ENCODE results near the gene PLB1.

Gene PLB1

DNA sequence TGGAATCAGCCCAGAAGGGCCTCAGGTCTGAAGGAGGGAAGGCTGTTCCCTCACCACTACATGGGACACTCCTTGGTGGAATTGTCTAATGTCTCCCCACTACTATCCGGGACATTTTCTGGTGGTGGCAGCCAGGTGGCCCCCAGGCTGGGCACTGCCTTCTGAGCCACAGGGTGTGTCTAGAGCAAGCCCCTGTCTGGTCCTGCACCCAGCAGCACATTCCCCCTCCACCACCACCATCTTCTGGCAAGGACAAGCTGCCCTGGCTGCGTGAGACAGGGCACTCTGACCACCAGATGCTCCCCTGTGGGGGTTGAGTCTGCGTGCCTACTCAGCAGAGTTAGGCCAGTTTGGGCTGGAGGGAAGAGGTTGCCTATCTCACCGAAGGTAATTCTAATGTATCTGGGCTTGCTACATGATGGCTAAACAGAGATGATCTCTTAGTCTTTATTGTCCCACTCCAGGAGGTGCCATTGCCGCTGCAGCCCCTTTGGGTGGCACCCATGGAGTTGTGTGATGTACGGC is 106.3 kb downstream of the PLB1 start:
- FAIRE-seq (no peak), DNase-seq (ENCODE audit: insufficient read length) (no peak)
- no peak for TF ChIP-seq TAF1 (IDR thresholded peaks at IDR 0.05; ENCODE audit: borderline replicate concordance, low read depth, low read length)
- TF ChIP-seq POLR2AphosphoS5 (IDR thresholded peaks at IDR 0.05; ENCODE audit: low read depth, low read length), result no peak
- no peak for TF ChIP-seq POLR2A (IDR thresholded peaks at IDR 0.05; ENCODE audit: low read depth, low read length)

DNA sequence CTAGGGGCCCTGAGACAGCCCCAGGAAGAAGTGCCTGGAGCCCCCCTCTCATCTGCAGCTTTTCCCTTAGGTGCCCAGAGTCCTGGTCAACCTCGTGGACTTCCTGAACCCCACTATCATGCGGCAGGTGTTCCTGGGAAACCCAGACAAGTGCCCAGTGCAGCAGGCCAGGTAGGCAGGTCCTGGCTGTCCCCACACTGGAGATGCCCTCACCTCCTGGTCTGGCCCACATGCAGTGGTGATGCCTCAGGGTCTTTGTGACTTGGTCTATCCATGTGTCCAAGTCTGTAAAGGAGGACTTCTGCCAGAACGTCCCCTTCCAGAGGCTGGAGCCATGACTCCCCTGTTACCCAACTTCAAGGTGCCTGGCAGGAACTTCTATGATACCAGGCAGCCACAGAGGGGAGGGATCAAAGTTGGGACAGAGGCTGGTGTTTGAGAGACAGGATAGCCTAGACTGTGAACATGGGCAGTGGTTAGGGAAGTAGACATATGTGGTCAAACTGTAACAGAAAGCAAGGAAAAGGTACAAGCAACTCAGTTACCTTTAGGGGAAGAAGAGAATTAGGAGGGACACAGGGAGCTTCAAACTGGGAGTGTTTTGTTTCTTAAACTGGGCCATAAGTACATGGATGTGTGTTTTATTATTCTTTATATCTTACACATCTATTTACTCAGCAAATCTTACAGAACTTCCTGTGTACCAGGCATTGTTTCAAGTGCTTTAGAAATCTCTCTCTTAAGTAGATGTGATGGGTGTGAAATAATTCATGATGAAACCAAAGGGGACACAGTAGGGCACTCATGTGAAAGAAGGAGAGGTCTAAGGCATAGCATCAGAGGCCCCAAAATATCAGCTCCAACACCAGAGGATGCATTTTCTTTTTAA is 107.1 kb downstream of the PLB1 start:
- DNase-seq (ENCODE audit: insufficient read length), result no peak
- FAIRE-seq, result no peak
- TF ChIP-seq TAF1 (IDR thresholded peaks at IDR 0.05; ENCODE audit: borderline replicate concordance, low read depth, low read length) (no peak), POLR2A (IDR thresholded peaks at IDR 0.05; ENCODE audit: low read depth, low read length) (no peak), POLR2AphosphoS5 (IDR thresholded peaks at IDR 0.05; ENCODE audit: low read depth, low read length) (no peak)

DNA sequence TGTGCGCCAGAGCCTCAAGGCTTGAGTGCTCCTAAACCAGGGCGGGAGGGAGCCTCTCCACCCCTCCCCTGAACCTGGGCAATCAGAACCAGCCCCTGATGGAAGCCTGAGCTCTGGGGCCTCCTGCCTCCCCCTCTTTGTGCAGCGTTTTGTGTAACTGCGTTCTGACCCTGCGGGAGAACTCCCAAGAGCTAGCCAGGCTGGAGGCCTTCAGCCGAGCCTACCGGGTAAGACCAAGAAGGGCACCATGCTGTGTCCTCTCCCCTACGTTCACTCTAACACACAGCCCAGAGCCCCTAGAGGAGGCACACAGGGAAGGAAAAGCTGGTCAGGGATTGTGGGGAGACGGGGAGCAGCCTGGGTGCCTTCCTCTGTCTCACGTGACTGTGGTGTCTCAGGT is 108.0 kb downstream of the PLB1 start:
- FAIRE-seq (no peak), DNase-seq (ENCODE audit: insufficient read length) (no peak)
- no peak for TF ChIP-seq TAF1 (IDR thresholded peaks at IDR 0.05; ENCODE audit: borderline replicate concordance, low read depth, low read length)
- TF ChIP-seq POLR2AphosphoS5 (IDR thresholded peaks at IDR 0.05; ENCODE audit: low read depth, low read length), result no peak
- TF ChIP-seq POLR2A (IDR thresholded peaks at IDR 0.05; ENCODE audit: low read depth, low read length), result no peak

DNA sequence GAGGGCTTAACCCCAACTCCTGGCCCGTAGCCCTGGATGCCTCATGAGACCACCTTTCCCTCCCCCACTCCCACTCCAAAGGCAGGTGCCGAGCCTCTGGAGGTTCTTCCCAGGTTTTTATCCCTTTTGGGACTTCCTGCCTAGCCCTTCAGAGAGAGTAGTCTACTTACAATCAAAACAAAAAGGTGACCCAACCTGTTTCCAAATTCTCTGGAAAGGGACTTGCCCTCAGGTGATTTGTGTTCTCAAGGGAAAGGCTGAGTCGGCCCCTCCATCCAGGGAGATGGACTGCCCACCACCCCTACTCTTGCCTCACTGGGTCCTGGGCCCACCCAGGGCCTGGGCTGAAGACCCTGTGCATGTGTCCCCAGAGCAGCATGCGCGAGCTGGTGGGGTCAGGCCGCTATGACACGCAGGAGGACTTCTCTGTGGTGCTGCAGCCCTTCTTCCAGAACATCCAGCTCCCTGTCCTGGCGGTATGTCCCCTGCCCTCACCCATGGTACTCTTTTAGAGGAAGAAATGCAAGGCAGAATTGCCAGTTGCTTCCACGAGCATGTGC is 108.5 kb downstream of the PLB1 start:
- DNase-seq (ENCODE audit: insufficient read length) (no peak), FAIRE-seq (no peak)
- TF ChIP-seq POLR2A (IDR thresholded peaks at IDR 0.05; ENCODE audit: low read depth, low read length) (no peak), POLR2AphosphoS5 (IDR thresholded peaks at IDR 0.05; ENCODE audit: low read depth, low read length) (no peak), TAF1 (IDR thresholded peaks at IDR 0.05; ENCODE audit: borderline replicate concordance, low read depth, low read length) (no peak)

DNA sequence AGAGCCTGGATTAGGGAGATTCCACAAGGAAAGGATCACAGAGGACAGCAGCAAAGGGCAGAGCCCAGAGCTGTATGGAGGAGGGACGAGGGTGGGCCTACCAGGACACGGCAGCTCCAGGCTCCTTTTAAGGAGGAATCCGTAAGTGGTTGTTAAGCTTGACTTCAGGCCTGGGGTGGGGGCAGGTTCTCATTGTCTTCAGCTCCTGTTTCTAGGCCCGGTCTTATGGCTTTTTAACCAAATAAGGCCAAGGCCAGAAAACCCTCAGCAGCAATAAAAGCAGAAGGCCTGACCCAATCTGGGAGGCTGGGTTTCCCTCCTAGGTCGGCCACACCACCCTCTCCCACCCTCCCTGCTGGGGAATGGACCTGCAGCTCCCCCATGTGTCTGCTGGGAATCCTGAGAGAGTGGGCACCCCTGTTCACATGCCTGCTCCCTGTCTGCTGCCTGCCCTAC is 111.2 kb downstream of the PLB1 start:
- TF ChIP-seq POLR2AphosphoS5 (IDR thresholded peaks at IDR 0.05; ENCODE audit: low read depth, low read length) (no peak), TAF1 (IDR thresholded peaks at IDR 0.05; ENCODE audit: borderline replicate concordance, low read depth, low read length) (no peak), POLR2A (IDR thresholded peaks at IDR 0.05; ENCODE audit: low read depth, low read length) (no peak)
- FAIRE-seq (no peak), DNase-seq (ENCODE audit: insufficient read length) (no peak)

DNA sequence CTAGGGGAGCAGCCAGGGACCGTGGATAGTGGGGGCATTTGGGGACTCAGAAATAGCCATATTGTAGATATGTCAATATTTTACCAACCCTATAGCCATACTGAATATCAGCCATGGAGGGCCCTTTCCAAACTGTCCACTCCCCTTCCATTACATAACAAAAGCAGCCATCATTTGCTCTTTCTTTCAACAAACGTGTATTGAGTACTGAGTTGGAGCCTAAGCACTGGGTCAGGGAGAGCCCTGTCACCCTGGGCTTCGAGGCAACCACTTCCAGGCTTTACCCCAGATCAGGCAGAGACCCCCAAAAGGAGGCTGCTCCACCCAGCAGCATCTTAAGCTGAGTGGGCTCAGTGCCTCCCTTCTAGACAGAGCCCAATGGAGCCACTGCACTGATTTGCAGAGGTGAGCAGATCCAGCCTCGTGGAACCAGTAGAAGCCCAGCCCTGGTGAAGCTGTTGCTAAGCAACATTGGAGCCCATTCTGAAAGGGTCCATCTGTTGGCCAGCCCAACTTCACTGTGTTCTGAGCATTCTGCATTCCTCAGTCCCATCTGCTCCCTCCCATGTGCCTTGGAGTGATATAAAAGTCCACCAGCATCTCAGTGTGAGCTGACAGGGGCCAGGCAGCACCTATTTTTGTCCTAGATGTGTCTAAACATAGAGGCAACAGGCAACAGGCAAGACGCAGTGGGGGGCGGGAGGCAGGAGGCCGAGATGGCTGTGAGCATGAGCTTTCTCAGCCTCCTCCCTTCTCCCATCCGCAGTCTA is 112.1 kb downstream of the PLB1 start:
- no peak for TF ChIP-seq TAF1 (IDR thresholded peaks at IDR 0.05; ENCODE audit: borderline replicate concordance, low read depth, low read length)
- no peak for TF ChIP-seq POLR2AphosphoS5 (IDR thresholded peaks at IDR 0.05; ENCODE audit: low read depth, low read length)
- TF ChIP-seq POLR2A (IDR thresholded peaks at IDR 0.05; ENCODE audit: low read depth, low read length), result no peak
- no peak for DNase-seq (ENCODE audit: insufficient read length)
- FAIRE-seq, result no peak

DNA sequence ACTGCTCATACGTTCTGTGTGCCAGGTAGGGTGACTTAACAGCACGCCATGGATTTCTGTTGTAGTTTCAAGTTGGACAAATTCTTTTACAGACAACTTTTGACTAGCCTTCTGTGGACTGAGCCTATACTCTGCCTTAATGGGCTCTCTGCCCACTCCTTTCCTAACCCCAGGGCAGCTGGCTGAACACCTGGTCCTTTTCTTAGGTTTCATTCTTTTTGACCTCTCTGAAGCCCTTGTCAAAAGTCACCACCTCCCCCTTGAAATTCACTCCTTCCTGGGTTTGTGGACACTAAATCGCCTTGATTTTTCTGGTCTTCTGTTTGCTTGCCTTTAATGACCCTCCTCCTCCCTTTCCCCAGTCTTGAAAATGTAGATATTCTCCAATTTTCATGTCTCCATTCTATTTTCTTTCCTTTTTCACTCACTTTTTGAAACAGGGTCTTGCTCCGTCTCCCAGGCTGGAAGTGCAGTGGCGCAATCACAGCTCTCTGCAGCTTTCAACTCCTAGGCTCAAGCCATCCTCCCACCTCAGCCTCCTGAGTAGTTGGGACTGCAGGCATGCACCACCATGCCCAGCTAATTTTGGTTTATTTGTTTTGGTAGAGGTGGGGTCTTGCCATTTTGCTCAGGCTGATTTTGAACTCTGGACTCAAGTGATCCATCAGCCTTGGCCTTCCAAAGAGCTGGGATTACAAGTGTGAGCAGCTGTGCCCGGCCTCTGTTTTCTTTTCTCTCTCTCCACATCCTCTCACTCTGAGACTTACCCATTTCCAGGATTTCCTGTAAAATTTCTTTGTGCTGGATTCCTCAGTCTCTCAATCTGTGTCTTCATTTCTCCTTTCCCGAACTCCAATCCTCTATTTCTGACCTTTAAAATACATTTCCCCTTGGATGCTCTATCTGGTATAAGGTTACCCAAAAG is 112.9 kb downstream of the PLB1 start:
- FAIRE-seq (no peak), DNase-seq (ENCODE audit: insufficient read length) (no peak)
- TF ChIP-seq POLR2A (IDR thresholded peaks at IDR 0.05; ENCODE audit: low read depth, low read length), result no peak
- no peak for TF ChIP-seq TAF1 (IDR thresholded peaks at IDR 0.05; ENCODE audit: borderline replicate concordance, low read depth, low read length)
- no peak for TF ChIP-seq POLR2AphosphoS5 (IDR thresholded peaks at IDR 0.05; ENCODE audit: low read depth, low read length)

DNA sequence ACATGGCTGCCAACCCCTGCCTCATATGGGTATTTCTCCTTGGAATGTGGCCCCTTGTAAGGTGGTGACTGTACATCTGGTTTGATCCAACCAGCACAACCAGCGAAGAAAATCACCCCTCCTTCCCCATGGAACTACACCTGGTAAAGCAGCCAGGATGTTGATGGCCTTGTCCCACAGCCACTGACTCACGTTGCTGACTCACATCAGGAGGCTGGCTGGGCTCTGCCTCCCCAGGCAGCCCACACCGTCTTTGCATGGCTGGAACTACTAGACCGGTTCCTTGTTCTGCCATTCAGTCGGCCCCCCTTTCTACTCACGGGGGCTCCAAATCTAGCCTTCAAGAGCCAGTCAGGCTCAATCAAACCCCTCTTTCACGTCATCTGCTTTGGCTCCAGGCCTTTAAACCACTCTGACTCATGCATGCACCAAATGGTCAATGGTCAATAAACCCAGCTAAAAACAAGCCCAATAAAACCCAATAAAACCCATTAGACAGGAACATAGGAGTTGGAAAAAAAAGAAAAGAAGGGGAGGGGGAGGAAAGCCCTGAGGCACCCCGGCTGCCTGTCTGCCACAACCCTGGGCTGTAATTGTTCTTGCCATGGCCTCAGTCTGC is 114.8 kb downstream of the PLB1 start:
- DNase-seq (ENCODE audit: insufficient read length) (no peak), FAIRE-seq (peak; percentile 80)
- TF ChIP-seq TAF1 (IDR thresholded peaks at IDR 0.05; ENCODE audit: borderline replicate concordance, low read depth, low read length) (no peak), POLR2AphosphoS5 (IDR thresholded peaks at IDR 0.05; ENCODE audit: low read depth, low read length) (no peak), POLR2A (IDR thresholded peaks at IDR 0.05; ENCODE audit: low read depth, low read length) (no peak)

DNA sequence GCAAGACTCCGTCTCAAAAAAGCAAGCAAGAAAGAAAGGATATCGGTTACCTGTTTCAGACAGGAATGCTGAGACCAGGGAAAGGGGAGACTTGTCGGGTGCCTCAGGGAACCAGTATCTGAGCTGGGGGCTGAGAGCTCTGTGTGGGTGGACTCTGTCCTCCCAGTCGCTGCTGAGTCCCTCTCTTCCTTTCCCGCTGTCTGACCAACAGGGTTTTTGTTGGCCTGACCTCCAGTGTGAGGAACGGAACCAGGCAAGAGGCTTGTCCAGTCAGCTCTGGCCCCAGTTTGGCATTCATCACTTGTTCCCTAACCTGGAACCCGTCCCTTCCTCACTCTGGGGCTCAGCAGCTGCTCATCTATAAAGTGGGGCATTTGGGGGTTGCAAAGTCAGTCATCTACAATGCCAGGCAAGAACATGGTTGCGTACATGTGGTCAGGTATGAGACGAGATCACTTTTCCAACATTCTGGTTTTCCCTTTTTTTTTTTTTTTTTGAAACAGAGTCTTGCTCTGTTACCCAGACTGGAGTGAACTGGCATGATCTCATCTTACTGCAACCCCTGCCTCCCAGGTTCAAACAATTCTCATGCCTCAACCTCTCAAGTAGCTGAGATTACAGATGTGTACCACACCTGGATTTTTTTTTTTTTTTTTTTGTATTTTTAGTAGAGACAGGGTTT is 116.4 kb downstream of the PLB1 start:
- FAIRE-seq (no peak), DNase-seq (ENCODE audit: insufficient read length) (no peak)
- TF ChIP-seq POLR2AphosphoS5 (IDR thresholded peaks at IDR 0.05; ENCODE audit: low read depth, low read length), result no peak
- TF ChIP-seq TAF1 (IDR thresholded peaks at IDR 0.05; ENCODE audit: borderline replicate concordance, low read depth, low read length), result no peak
- no peak for TF ChIP-seq POLR2A (IDR thresholded peaks at IDR 0.05; ENCODE audit: low read depth, low read length)

Measured in GM12892 (cell line).